K562 (cell line): Measurements from ENCODE around the gene DMP1. TPM values are rescaled to one million over a fixed set of nuclear protein-coding genes. Genes with fewer than 3 reads are reported as not detected.

Experiments
- ATAC-seq: fragments of 200-7000 bp; cut with Tn5 transposase; 3 replicates; pipeline ENCODE4 v1.9.1; 2020; ENCODE audit warnings: moderate library complexity
- BruUV-seq: library from RNA; stranded (reverse); fragments of 400-500 nt; replicated peaks from 2 replicates; lab custom pipeline; 2021; lab: Mats Ljungman, UMichigan
- CTCF ChIA-PET: fragments of 300-600 bp; formaldehyde crosslinking; extraction: SDS; loops from one replicate; lab custom pipeline; 2021; ENCODE audit warnings: low intra/inter-chr PET ratio; lab: Yijun Ruan, JAX
- POLR2A ChIA-PET: fragments of 300-600, 350-650 bp; sonication (Branson Sonifier 250); formaldehyde crosslinking; extraction: SDS; loops from one replicate; lab custom pipeline; 2021; ENCODE audit warnings: antibody characterized with exemption, inconsistent platforms; lab: Yijun Ruan, JAX
- DNase-seq, 4 experiments: peaks; one replicate each; pipeline versions ENCODE4 v3.0.0 to v3.0.0-alpha.2; 2011 to 2018; ENCODE audit warnings: low spot score in 3 of 4, mixed read lengths in 3 of 4; ENCODE audit errors: extremely low read depth in 1 of 4
- FAIRE-seq: peaks from 2 replicates; lab custom pipeline; 2011; peaks lifted over from hg19 to GRCh38; lab: Jason Lieb, UNC
- H2AFZ ChIP-seq: 2 replicates; pipeline ENCODE4 v1.6.0; 2011; ENCODE audit warnings: low read depth, low read length, control low read depth, inconsistent platforms
- H3K27ac ChIP-seq: fragments of 200-600 bp; 3 replicates; pipeline ENCODE4 v1.8.0; 2011; ENCODE audit warnings: low read depth, mild to moderate bottlenecking, control low read depth, inconsistent platforms, low read length, moderate library complexity, mixed read lengths; ENCODE audit errors: extremely low read depth
- H3K27me3 ChIP-seq, 2 experiments: fragments of 300-600 bp in 1 of 2; 2 replicates in 1 of 2; 3 replicates in 1 of 2; pipeline versions ENCODE4 v1.6.0 to v1.8.0; 2011; ENCODE audit warnings: inconsistent platforms in 2 of 2, low read length in 2 of 2, mild to moderate bottlenecking in 1 of 2, mixed read lengths in 1 of 2, moderate library complexity in 1 of 2; ENCODE audit not compliant: control insufficient read depth in 2 of 2, insufficient read depth in 2 of 2
- H3K36me3 ChIP-seq: fragments of 300-600 bp; 3 replicates; pipeline ENCODE4 v1.8.0; 2011; ENCODE audit warnings: mild to moderate bottlenecking, low read length, inconsistent platforms; ENCODE audit not compliant: control insufficient read depth, insufficient read depth
- H3K4me1 ChIP-seq, 2 experiments: fragments of 200-600 bp in 1 of 2; replicated peaks in 1 of 2; 2 replicates in 1 of 2; 3 replicates in 1 of 2; pipeline versions ENCODE4 v1.5.1 to v1.8.0; 2011; ENCODE audit warnings: inconsistent platforms in 2 of 2, low read length in 2 of 2, mild to moderate bottlenecking in 1 of 2, mixed read lengths in 1 of 2, moderate library complexity in 1 of 2; ENCODE audit not compliant: control insufficient read depth in 2 of 2, insufficient read depth in 2 of 2
- H3K4me2 ChIP-seq: 2 replicates; pipeline ENCODE4 v1.6.1; 2011; ENCODE audit warnings: low read length, control low read depth, inconsistent platforms, mixed read lengths; ENCODE audit not compliant: insufficient read depth
- H3K4me3 ChIP-seq: fragments of 200-600 bp; sonication (generic), shearing (Covaris generic); 2 replicates; pipeline ENCODE4 v1.5.1; 2016; ENCODE audit warnings: control low read depth, inconsistent platforms
- H3K79me2 ChIP-seq: fragments of 200-600 bp; 3 replicates; pipeline ENCODE4 v1.8.0; 2011; ENCODE audit warnings: low read length, inconsistent platforms; ENCODE audit not compliant: control insufficient read depth, insufficient read depth
- H3K9ac ChIP-seq, 2 experiments: 2 replicates each; pipeline versions ENCODE4 v1.6.0 to v1.6.1; 2011; ENCODE audit warnings: low read depth in 2 of 2, low read length in 2 of 2, control low read depth in 1 of 2, inconsistent platforms in 1 of 2, mild to moderate bottlenecking in 1 of 2, mixed read lengths in 1 of 2; ENCODE audit not compliant: insufficient read depth in 1 of 2
- H3K9me1 ChIP-seq: one replicate; pipeline ENCODE4 v1.6.0; 2011; ENCODE audit warnings: inconsistent platforms, mild to moderate bottlenecking, low read length, moderate library complexity; ENCODE audit not compliant: control insufficient read depth, insufficient read depth
- H3K9me3 ChIP-seq: replicated peaks from 2 replicates; pipeline ENCODE4 v1.5.1; 2011; ENCODE audit warnings: low read depth, low read length, inconsistent platforms; ENCODE audit not compliant: control insufficient read depth, insufficient read depth
- H4K20me1 ChIP-seq: replicated peaks from 2 replicates; pipeline ENCODE4 v1.6.1; 2011; ENCODE audit warnings: low read length, inconsistent platforms, mixed read lengths; ENCODE audit not compliant: control insufficient read depth, insufficient read depth
- ATF1 ChIP-seq, 2 experiments: fragments of 450-650 bp in 1 of 2; IDR thresholded peaks; 2 replicates each; pipeline ENCODE4 v1.6.1; 2016; ENCODE audit warnings: missing compliant biosample characterization in 1 of 2, missing genetic modification characterization in 1 of 2
- ATF3 ChIP-seq, 2 experiments: fragments of 450-650 bp in 1 of 2; sonication (generic) in 1 of 2; formaldehyde crosslinking in 1 of 2; IDR thresholded peaks in 1 of 2; conservative IDR thresholded peaks in 1 of 2; 2 replicates each; pipeline versions ENCODE4 v1.6.1 to v1.8.1; 2016 to 2023; ENCODE audit warnings: mild to moderate bottlenecking in 2 of 2, moderate library complexity in 2 of 2, inconsistent platforms in 1 of 2, missing genetic modification reagents in 1 of 2
- ATF7 ChIP-seq: fragments of 450-650 bp; IDR thresholded peaks from 2 replicates; pipeline ENCODE4 v1.7.1; 2014; ENCODE audit warnings: mild to moderate bottlenecking, moderate library complexity
- CEBPB ChIP-seq: fragments of 450-650 bp; IDR thresholded peaks from 2 replicates; pipeline ENCODE4 v1.6.1; 2016; ENCODE audit warnings: missing genetic modification characterization, missing compliant biosample characterization
- CEBPG ChIP-seq, 3 experiments: fragments of 200-800 bp in 1 of 3; sonication (Bioruptor generic) in 1 of 3; sonication (generic) in 1 of 3; formaldehyde crosslinking in 1 of 3; IDR thresholded peaks in 2 of 3; conservative IDR thresholded peaks in 1 of 3; 2 replicates each; pipeline versions ENCODE4 v1.6.1 to v1.8.0; 2016 to 2022; ENCODE audit warnings: missing compliant biosample characterization in 2 of 3, missing genetic modification characterization in 2 of 3, mild to moderate bottlenecking in 1 of 3, missing genetic modification reagents in 1 of 3
- KDM4B ChIP-seq, 2 experiments: fragments of 450-650 bp in 1 of 2; sonication (generic) in 1 of 2; IDR thresholded peaks; 2 replicates each; pipeline ENCODE4 v1.6.1; 2016 to 2017; ENCODE audit warnings: borderline replicate concordance in 2 of 2, antibody characterized with exemption in 1 of 2, low read depth in 1 of 2, mild to moderate bottlenecking in 1 of 2
- KLF1 ChIP-seq: fragments of 450-650 bp; IDR thresholded peaks from 2 replicates; pipeline ENCODE4 v1.6.1; 2016; ENCODE audit warnings: missing genetic modification characterization, missing compliant biosample characterization
- NFYB ChIP-seq: IDR thresholded peaks from 2 replicates; pipeline ENCODE4 v1.6.1; 2011; ENCODE audit warnings: mild to moderate bottlenecking, moderate library complexity; ENCODE audit not compliant: insufficient read length; ENCODE audit errors: extremely low read depth
- RCOR1 ChIP-seq, 2 experiments: IDR thresholded peaks; 2 replicates each; pipeline ENCODE4 v1.6.1; 2012; ENCODE audit warnings: low read depth in 2 of 2, low read length in 2 of 2, borderline replicate concordance in 1 of 2, improper control_type of control experiment in 1 of 2
- SNAPC5 ChIP-seq: fragments of 250-450 bp; sonication (Bioruptor Pico); IDR thresholded peaks from 2 replicates; pipeline ENCODE4 v1.8.0; 2021; ENCODE audit warnings: moderate library complexity, mild to moderate bottlenecking, inconsistent platforms
- TEAD1 ChIP-seq, 2 experiments: fragments of 450-650 bp in 1 of 2; sonication (generic) in 1 of 2; formaldehyde crosslinking; IDR thresholded peaks; 2 replicates each; pipeline versions ENCODE4 v1.4.0 to v1.8.0; 2020 to 2022; ENCODE audit warnings: mild to moderate bottlenecking in 2 of 2, missing genetic modification reagents in 1 of 2
- ZEB2 ChIP-seq: fragments of 450-650 bp; IDR thresholded peaks from 2 replicates; pipeline ENCODE4 v1.6.1; 2016
- WGBS: fragments of 100-300 bp; shearing (Covaris generic); methylation state at CpG from one replicate; pipeline ENCODE4 v1.1.6; 2016; ENCODE audit warnings: low coverage, mixed read lengths; ENCODE audit not compliant: insufficient coverage; ENCODE audit errors: missing lambda C conversion rate; 5-methylcytosine and 5-hydroxymethylcytosine counted together
- in situ Hi-C: fragments of 300-500 bp; cut with MboI; formaldehyde crosslinking; loops from 4 replicates; pipeline ENCODE4 v1.15.0; 2018; ENCODE audit warnings: inconsistent platforms, mixed read lengths
- intact Hi-C: fragments of 100-400 bp; cut with micrococcal nuclease; formaldehyde crosslinking; loops from 2 replicates; pipeline ENCODE4 v1.14.2; 2022
- polyA plus RNA-seq, 8 experiments: library from polyadenylated mRNA; depleted of rRNA in 4 of 8; stranded (reverse) in 5 of 8; unstranded in 3 of 8; fragments of >200 nt; fragmentation: Nextera tagmentation in 2 of 8; fragmentation: Illumina TruSeq in 1 of 8; extraction: Ambion mirVana in 2 of 8; extraction: Trizol in 1 of 8; gene quantifications; 2 replicates each; pipeline versions ENCODE4 v1.2.1 to v1.2.3, GENCODE V29; 2011 to 2014; ENCODE audit warnings: inconsistent platforms in 1 of 8, missing spikeins in 1 of 8
- total RNA-seq, 7 experiments: library from RNA; depleted of rRNA in 6 of 7; stranded (reverse); fragments of >200 nt in 6 of 7; fragmentation: Illumina TruSeq in 2 of 7; extraction: Trizol in 2 of 7; gene quantifications; 2 replicates each; pipeline versions ENCODE4 v1.2.1 to v1.2.3, GENCODE V29; 2011 to 2021; ENCODE audit warnings: low replicate concordance in 1 of 7

The DMP1 gene
- total and polyA plus RNA-seq, 9 of the 15 experiments (the other 6 are each of a cell fraction or from before 2014, with no cell fraction given), result not detected

GRCh38 chr4:87651941-87652340 lies 1.9 kb downstream of the DMP1 start:
- Histone ChIP-seq H3K27me3 (no peaks in the 10 kb centered on the region), H3K27ac (no peak overlapping the region), H3K4me1 (no peaks in the 10 kb centered on the region), H3K4me2 (no peak overlapping the region), H3K9me3 (no peaks in the 10 kb centered on the region), H4K20me1 (no peaks in the 10 kb centered on the region), H3K36me3 (no peaks in the 10 kb centered on the region), H3K9ac (no peak overlapping the region), H3K79me2 (no peaks in the 10 kb centered on the region), H2AFZ (no peak overlapping the region), H3K9me1 (no peaks in the 10 kb centered on the region), H3K4me3 (no peak overlapping the region)
- in situ Hi-C loops, result no loop called here
- DNase-seq (no peak), FAIRE-seq (no peak), ATAC-seq (no peak)
- ChIA-PET POLR2A (interaction anchor here (1.0 kb wide), 1 partner anchor 140 kb away, joined by 3 read pairs; no protein-coding TSS in a partner anchor), CTCF (no interaction called here)
- no TSS peak for BruUV-seq
- WGBS, result 3% methylated on average over 3 of the region's 3 CpGs
- TF ChIP-seq TEAD1 (CRISPR knock-in tag; IDR thresholded peaks at IDR 0.05) (no peak), ATF3 (IDR thresholded peaks at IDR 0.05) (peak; percentile 59), ATF3 (CRISPR knock-in tag; conservative IDR thresholded peaks at IDR 0.05) (no peak), ZEB2 (no peak), RCOR1 (IDR thresholded peaks at IDR 0.05; ENCODE audit: borderline replicate concordance in 1 of 2, low read depth in 2 of 2, low read length in 2 of 2) (no peak), NFYB (no peak), ATF1 (CRISPR knock-in tag; IDR thresholded peaks at IDR 0.05) (no peak), ATF1 (tag; IDR thresholded peaks at IDR 0.05) (0 out of 2 replicates have a peak, but pooled peaks have one; percentile 12), ATF7 (peak; percentile 40; the same call in 1 of the 2 replicates), KDM4B (IDR thresholded peaks at IDR 0.05; ENCODE audit: borderline replicate concordance in 2 of 2, low read depth in 1 of 2) (no peak), CEBPG (CRISPR knock-in tag; IDR thresholded peaks at IDR 0.05) (no peak), CEBPG (tag; conservative IDR thresholded peaks at IDR 0.05 in 1 of 2, IDR thresholded peaks at IDR 0.05 in 1 of 2) (peak; percentile 29 to 88; a peak in 3 of 4 replicates), SNAPC5 (CRISPR knock-in tag) (no peak), CEBPB (0 out of 2 replicates have a peak, but pooled peaks have one; percentile 7), KLF1 (tag) (no peak)
- intact Hi-C loops, result no loop called here
